ENCODE data around the gene ACVR2A. TPM values are rescaled to one million over a fixed set of nuclear protein-coding genes. Genes with fewer than 3 reads are reported as not detected.

Gene ACVR2A
- total RNA-seq, 1 experiment from 2014 or later = 12.5 TPM

GRCh38 chr2:147910990-147911473 is 66.2 kb downstream of the ACVR2A start:
- intact Hi-C loops (cut with micrococcal nuclease; ENCODE audit: unreplicated experiment) = loop anchor here (1.0 to 10.0 kb wide), 8 partner anchors 64 to 1177 kb away; partner anchors contain the start of gene ACVR2A
- Mint-ChIP-seq H3K4me1 (ENCODE audit: low read depth, unreplicated experiment) (peaks cover 13% of the 10 kb centered on the region), H3K27ac (ENCODE audit: unreplicated experiment) (no peak overlapping the region), H3K36me3 (ENCODE audit: insufficient read depth, unreplicated experiment) (peaks cover 4% of the 10 kb centered on the region), H3K4me3 (ENCODE audit: low read depth, unreplicated experiment) (no peak overlapping the region), H3K27me3 (ENCODE audit: unreplicated experiment) (no peaks in the 10 kb centered on the region), H3K9me3 (ENCODE audit: low read depth, unreplicated experiment) (no peaks in the 10 kb centered on the region)
- no TSS peak for BruUV-seq (replicated peaks)
- peak; percentile 43 for DNase-seq
- TF ChIP-seq, protein P1, sequence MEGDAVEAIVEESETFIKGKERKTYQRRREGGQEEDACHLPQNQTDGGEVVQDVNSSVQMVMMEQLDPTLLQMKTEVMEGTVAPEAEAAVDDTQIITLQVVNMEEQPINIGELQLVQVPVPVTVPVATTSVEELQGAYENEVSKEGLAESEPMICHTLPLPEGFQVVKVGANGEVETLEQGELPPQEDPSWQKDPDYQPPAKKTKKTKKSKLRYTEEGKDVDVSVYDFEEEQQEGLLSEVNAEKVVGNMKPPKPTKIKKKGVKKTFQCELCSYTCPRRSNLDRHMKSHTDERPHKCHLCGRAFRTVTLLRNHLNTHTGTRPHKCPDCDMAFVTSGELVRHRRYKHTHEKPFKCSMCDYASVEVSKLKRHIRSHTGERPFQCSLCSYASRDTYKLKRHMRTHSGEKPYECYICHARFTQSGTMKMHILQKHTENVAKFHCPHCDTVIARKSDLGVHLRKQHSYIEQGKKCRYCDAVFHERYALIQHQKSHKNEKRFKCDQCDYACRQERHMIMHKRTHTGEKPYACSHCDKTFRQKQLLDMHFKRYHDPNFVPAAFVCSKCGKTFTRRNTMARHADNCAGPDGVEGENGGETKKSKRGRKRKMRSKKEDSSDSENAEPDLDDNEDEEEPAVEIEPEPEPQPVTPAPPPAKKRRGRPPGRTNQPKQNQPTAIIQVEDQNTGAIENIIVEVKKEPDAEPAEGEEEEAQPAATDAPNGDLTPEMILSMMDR (IDR thresholded peaks at IDR 0.05; ENCODE audit: unreplicated experiment) = no peak
- CTCF ChIA-PET = interaction anchor here (0.6 to 2.3 kb wide), 11 partner anchors 212 to 1177 kb away, joined by 3 to 19 read pairs (median 3); no protein-coding TSS in a partner anchor

DNA sequence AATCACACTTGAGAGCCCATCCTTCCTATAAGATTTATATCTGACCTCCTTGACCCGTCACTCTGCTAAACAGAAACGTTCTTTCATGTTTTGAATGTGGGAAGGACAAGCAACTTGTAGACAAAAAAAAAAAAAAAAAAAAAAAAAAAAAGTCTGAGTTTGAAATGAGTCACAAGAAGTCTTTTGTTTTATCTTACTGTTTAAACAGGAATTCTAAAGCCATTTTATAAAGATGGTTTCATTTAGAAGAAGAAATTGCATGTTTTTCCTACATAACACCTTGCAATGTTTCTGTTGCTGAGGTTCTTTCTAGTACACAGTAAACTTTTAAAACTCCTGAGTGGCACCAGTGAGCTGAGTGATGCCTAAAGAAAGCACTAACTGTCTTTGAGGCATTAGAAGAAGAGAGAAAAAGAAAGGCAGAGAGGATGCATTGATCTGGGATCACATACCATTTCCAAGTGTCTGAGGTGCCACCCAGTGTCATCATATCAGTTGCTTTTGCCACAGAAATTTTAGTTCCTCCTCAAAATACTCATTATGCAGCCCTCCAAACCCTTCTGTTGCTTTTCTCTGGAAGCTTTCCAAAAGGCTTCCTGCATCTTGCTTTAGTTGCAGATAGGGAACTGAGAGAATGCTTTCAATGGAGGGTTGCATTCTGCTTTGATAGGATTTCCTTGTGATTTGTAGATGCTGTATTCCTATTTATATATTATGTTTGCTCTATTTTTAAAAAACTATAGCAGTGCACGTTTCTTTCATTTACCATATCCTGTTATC is 69.1 kb downstream of the ACVR2A start:
- DNase-seq = no peak
- no peak overlapping the region for H3K27ac Mint-ChIP-seq (ENCODE audit: unreplicated experiment)
- intact Hi-C loops (cut with micrococcal nuclease; ENCODE audit: unreplicated experiment) = loop anchor here (5.0 to 10.0 kb wide), 4 partner anchors 67 to 882 kb away; partner anchors contain the start of gene ACVR2A
- peaks cover 13% of the 10 kb centered on the region for H3K4me1 Mint-ChIP-seq (ENCODE audit: low read depth, unreplicated experiment)
- H3K4me3 Mint-ChIP-seq (ENCODE audit: low read depth, unreplicated experiment) = no peak overlapping the region
- CTCF ChIA-PET = interaction anchor here (0.7 kb wide), 2 partner anchors 571 to 1069 kb away, joined by 6 to 8 read pairs; no protein-coding TSS in a partner anchor
- no peaks in the 10 kb centered on the region for H3K27me3 Mint-ChIP-seq (ENCODE audit: unreplicated experiment)
- TF ChIP-seq, protein P1 (IDR thresholded peaks at IDR 0.05; ENCODE audit: unreplicated experiment) = no peak
- no peaks in the 10 kb centered on the region for H3K9me3 Mint-ChIP-seq (ENCODE audit: low read depth, unreplicated experiment)
- H3K36me3 Mint-ChIP-seq (ENCODE audit: insufficient read depth, unreplicated experiment) = no peaks in the 10 kb centered on the region
- BruUV-seq (replicated peaks) = no TSS peak

DNA sequence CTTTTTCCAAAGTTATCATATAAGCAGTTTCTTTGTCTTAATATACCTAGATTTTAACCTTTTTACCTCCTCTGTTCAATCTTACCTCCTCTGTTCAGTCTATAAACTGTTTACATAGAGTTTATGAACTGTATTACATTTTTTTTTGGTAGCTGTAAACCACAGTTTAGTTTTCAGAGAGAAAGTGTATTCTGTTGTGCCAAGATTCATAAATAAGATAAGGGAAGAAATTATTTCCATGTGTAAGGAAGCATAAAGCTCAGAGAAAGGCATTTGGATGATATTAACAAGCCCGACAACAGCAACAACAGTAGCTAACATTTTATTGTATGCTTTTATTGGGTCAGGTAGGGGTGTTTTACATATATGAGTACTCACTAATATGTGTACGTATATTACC is 71.2 kb downstream of the ACVR2A start:
- CTCF ChIA-PET = interaction anchor here (0.6 kb wide), 1 partner anchor 1168 kb away, joined by 3 read pairs; no protein-coding TSS in a partner anchor
- TF ChIP-seq, protein P1 (IDR thresholded peaks at IDR 0.05; ENCODE audit: unreplicated experiment) = no peak
- Mint-ChIP-seq H3K27ac (ENCODE audit: unreplicated experiment) (no peak overlapping the region), H3K27me3 (ENCODE audit: unreplicated experiment) (no peaks in the 10 kb centered on the region), H3K4me1 (ENCODE audit: low read depth, unreplicated experiment) (peaks cover 13% of the 10 kb centered on the region), H3K9me3 (ENCODE audit: low read depth, unreplicated experiment) (no peaks in the 10 kb centered on the region), H3K4me3 (ENCODE audit: low read depth, unreplicated experiment) (no peak overlapping the region), H3K36me3 (ENCODE audit: insufficient read depth, unreplicated experiment) (no peaks in the 10 kb centered on the region)
- no TSS peak for BruUV-seq (replicated peaks)
- intact Hi-C loops (cut with micrococcal nuclease; ENCODE audit: unreplicated experiment) = loop anchor here (10.0 kb wide), 1 partner anchor 491 kb away; no protein-coding TSS in a partner anchor
- no peak for DNase-seq

GRCh38 chr2:147916723-147917122 is 71.9 kb downstream of the ACVR2A start:
- Mint-ChIP-seq H3K4me1 (ENCODE audit: low read depth, unreplicated experiment) (peaks cover 13% of the 10 kb centered on the region), H3K27ac (ENCODE audit: unreplicated experiment) (no peak overlapping the region), H3K36me3 (ENCODE audit: insufficient read depth, unreplicated experiment) (no peaks in the 10 kb centered on the region), H3K9me3 (ENCODE audit: low read depth, unreplicated experiment) (no peaks in the 10 kb centered on the region), H3K4me3 (ENCODE audit: low read depth, unreplicated experiment) (no peak overlapping the region), H3K27me3 (ENCODE audit: unreplicated experiment) (no peaks in the 10 kb centered on the region)
- no peak for DNase-seq
- TF ChIP-seq, protein P1 (IDR thresholded peaks at IDR 0.05; ENCODE audit: unreplicated experiment) = no peak
- intact Hi-C loops (cut with micrococcal nuclease; ENCODE audit: unreplicated experiment) = loop anchor here (10.0 kb wide), 1 partner anchor 492 kb away; no protein-coding TSS in a partner anchor
- BruUV-seq (replicated peaks) = no TSS peak
- CTCF ChIA-PET = no interaction called here
